GM19023 (cell line): ENCODE measurements around the gene GAN.

Experiments used
- ATAC-seq: cut with Tn5 transposase; IDR thresholded peaks from one replicate; pipeline ENCODE4 v1.9.1; 2021; ENCODE audit warnings: mild to moderate bottlenecking, moderate library complexity; ENCODE audit not compliant: unreplicated experiment

GAN gene

DNA sequence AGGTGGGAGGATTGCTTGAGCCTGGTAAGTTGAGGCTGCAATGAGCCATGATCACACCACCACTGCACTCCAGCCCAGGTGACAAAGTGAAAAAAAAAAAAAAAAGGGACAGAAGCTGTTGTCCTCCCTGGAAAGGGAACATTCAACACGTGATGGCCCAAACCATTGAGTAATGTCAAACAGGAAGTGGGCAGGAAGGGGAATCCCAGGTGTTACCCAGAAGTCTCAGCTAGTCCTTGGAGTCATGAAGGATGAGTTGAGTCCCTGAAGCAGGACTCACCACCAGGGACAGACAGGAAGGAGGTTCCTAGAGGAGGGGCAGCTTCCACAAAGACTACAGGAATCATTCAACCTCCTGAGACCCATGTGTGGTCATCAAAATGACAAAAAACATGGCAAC lies 110.0 kb downstream of the GAN start:
- ATAC-seq = no peak

DNA sequence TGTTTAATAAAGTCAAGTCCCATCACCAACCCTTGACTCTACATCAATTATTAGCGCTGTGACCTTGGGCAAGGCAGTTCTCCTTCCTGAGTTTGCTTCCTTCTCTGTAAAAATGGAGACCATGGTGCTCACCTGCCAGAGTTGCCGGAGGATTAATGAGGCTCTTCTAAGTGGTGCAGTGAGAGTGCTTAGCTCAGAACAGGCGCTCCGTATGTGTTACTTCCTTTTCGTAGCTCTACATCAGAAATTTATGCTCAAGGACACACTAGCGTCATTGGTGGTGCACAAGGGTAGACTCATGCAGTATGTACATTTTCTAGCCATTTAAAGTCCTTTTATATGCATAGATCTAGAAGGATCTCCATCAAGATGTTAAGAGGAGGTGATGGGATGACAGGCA lies 112.5 kb downstream of the GAN start:
- ATAC-seq = no peak

DNA sequence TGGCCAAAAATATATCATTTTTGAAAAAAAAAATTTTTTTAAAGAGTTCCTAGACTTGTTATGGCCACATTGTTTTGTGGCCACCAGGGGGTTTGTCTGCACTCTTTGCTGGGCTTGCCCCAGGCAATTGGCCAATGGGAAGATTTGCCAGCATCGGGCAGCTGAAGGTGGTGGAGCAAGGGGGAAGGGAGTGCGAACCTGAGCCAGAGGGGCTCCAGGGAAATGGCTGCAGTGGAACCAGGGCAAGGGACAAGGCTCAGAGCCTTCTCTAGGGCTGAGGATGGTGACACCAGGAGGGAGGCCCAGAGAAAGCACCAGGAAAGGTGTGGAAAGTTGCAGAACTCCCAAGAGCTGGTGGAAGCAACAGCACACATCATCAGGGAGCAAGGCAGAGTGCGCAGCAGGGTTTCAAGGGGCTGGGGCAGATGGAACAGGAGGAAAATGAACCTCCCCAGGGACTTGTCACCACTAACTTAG lies 114.3 kb downstream of the GAN start:
- ATAC-seq = no peak

DNA sequence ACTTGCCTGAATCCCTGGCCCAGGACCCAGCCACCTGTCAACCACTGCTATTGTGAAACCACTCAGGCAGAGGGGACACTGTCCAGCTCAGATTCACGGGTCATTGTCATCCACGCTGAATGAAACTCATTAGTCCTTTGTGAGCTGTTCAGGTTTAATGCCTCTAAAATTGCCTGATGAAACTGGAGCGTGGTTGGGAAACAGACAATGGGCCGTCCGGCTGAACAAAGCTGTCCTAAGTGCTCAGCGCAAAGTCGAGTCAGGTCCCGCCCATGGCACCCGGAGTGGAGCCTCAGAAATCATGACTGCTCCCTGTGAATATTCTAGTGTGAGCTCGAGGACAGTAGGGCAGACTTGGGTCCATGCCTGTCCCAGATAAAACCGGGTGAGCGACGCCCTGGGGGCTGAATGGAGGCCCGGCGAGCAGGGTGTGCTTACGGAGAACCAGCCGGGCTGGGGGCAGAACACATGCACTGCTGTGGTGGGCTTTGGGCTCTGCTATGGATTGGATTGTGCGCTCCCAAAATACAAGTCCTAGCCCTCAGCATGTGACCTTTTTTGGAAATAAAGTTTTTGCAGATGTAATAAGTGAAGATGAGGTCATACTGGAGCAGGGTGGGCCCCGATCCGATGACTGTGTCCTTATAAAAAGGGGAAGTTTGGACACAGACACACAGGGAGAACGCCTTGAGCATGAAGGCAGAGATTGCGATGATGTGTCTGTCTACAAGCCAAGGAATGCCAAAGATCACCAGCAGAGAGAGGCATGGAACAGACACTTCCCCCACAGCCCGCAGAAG lies 117.0 kb downstream of the GAN start:
- no peak for ATAC-seq

DNA sequence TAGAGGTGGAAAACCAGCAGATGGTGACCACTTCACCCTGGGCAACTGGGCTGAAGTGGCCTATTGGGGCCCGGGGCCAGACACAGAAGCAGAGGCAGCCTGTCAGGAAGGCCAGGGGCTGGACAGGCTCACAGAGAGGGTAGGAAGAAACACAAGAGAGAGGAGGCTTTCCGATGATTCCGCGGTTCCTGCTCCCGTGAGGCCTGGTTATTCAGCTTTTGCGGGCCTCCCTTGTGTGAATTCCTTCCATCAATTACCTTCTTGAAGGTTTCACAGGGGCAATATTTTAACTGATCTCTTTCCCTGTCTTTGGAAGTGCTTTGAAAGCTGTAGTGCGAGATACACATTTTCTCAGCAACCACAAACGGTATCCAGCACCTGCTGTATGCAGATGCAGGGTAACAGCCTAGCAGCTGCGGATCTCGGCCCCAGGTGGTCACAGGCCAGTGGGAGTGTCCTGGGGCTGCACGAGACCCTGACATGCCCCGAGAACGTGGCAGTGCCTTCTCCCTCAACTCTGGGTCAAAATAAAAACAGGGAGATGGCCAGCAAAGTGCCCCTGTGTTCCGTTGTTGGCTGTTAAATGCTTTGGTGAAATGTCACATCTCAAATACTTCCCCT lies 118.3 kb downstream of the GAN start:
- ATAC-seq = no peak

DNA sequence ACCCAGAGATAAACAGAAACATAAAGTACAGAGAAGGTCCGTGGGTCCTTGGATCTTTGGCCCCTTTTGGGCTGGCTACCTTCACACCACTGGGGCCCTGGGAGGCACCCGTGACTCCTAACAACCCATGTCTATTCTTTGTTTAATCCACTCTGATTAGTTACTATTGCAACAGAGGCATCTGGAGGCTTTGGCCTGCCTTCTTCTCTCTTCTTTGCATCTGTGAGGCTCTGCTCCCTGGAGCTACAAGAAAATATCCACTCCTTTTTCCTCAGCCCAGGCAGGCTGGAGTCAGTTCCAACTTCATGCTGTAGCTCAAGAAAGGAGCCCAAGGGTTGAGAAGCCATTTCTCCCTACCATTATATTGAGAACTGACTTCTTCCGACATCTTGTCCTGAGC lies 120.3 kb downstream of the GAN start:
- ATAC-seq = no peak

DNA sequence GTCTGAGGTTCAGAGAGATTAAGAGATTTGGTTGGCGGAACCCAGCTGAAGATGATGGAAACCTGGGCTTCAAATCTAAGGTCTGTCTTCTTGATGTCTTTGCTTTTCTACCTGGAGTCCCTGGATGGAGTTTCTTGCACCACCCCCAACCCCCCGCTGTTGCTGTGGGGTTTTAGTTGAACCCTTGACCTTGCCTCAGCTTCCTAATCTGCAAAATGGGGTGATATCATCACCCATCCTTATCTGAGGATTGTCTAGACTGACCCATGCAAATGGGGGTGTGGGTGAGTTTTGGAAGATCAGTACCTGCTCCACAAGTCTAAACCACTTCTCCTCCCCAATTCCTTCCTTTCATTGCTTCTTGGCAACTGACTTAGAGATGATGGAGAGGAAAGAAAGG lies 120.8 kb downstream of the GAN start:
- no peak for ATAC-seq

DNA sequence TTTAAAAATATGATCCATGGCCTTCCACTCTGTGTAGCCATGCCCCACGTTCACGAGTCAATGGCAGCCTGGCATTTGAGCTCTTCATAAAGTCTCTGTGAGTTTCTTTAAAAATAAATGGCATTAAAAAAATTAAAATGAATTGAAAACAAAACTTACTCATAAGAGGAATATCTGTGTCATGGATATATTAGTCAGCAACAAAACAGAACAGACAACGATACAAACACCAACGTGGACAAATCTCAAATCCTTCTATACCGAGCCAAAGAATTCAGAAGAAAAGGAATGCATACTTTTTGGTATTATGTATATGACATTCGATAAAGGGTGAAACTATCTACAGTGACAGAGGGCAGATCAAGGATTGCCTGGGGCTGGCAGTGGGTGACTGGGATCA lies 121.6 kb downstream of the GAN start:
- ATAC-seq = no peak

DNA sequence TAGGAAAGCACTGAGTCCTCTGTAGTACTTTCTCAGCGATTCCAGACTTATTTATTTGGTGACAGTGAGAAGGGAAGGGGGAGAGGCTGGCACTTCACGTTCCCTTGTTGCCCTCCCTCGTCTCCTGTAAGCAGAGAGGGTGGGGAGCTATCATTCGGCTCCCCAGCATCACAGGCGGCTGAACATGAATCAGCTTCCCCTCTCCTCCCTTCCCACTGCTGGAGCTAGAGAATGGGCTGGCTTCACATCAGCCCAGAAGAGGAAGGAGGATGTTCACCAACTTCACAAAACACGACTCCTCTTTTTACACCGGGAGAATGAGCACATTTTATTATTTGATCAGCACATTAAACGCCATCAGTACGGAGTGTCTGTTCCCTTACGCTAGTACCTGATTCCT lies 123.1 kb downstream of the GAN start:
- no peak for ATAC-seq
